ELR (cell line): ENCODE data around the gene DDO.

ENCODE experiments used
- DNase-seq: peaks from one replicate; pipeline ENCODE4 v3.0.0-alpha.2; 2015; ENCODE audit warnings: low read depth

The DDO gene

DNA sequence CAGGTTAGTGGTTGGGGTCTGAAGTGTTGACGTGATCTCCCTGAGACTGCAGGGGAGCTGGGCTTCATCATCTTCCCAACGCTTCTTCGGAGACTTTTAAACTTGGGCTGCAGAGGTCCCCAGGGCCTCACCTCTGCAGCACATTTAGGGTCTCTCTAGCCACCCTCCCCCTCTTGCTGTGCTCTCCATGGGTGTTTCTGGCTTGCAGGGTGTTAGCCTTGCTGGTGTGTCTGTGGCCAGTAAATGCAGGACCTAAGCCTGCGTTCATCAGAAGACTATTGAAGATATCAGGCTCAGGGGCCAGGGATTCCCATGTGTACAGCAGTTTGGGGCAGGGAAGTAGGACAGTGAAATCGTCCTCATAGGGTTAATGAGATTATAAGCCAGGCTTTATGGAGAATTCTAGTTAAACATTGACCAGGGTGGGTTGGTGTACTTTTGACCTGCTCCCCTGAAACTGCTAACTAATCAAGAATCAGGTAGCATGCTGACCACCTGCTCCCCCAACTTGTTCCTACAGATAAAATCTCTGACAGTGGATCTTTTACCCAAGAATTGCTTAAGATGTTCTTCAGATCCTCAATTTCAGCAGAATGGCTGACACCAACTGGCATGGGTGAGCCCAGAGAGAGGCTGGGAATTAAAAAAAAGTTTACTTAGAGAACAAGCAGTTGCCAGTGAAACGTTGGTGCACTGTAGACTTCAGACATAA is 3.8 kb upstream of the DDO start:
- DNase-seq: no peak

- DNase-seq: no peak
Observed at GRCh38 chr6:110418594-110418993, 3.2 kb upstream of the DDO start.

- no peak for DNase-seq
Observed at GRCh38 chr6:110414669-110415068, 706 bp downstream of the DDO start.

- DNase-seq: no peak
Observed at GRCh38 chr6:110412360-110412759, 3.0 kb downstream of the DDO start.

DNA sequence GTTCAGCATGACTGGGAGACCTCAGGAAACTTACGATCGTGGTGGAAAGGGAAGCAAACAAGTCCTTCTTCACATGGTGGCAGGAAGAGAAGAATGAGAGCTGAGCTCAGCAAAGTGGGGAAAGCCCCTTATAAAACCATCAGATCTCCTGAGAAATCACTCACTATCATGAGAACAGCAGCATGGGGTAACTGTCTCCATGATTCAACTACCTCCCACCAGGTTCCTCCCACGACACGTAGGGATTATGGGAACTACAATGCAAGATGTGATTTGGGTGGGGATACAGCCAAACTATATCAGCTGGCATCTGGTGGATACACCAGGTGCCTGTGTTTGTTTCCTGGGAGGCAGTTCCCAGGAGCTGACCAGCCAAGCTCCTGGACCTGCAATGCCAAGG is 4.9 kb downstream of the DDO start:
- DNase-seq: no peak

GRCh38 chr6:110409794-110410193 is 5.6 kb downstream of the DDO start:
- DNase-seq: no peak

GRCh38 chr6:110408901-110409300 is 6.5 kb downstream of the DDO start:
- DNase-seq: no peak

GRCh38 chr6:110404607-110405006 is 10.8 kb downstream of the DDO start:
- DNase-seq: no peak

GRCh38 chr6:110401585-110402176 is 13.7 kb downstream of the DDO start:
- DNase-seq: no peak

GRCh38 chr6:110400208-110400607 is 15.2 kb downstream of the DDO start:
- no peak for DNase-seq

DNA sequence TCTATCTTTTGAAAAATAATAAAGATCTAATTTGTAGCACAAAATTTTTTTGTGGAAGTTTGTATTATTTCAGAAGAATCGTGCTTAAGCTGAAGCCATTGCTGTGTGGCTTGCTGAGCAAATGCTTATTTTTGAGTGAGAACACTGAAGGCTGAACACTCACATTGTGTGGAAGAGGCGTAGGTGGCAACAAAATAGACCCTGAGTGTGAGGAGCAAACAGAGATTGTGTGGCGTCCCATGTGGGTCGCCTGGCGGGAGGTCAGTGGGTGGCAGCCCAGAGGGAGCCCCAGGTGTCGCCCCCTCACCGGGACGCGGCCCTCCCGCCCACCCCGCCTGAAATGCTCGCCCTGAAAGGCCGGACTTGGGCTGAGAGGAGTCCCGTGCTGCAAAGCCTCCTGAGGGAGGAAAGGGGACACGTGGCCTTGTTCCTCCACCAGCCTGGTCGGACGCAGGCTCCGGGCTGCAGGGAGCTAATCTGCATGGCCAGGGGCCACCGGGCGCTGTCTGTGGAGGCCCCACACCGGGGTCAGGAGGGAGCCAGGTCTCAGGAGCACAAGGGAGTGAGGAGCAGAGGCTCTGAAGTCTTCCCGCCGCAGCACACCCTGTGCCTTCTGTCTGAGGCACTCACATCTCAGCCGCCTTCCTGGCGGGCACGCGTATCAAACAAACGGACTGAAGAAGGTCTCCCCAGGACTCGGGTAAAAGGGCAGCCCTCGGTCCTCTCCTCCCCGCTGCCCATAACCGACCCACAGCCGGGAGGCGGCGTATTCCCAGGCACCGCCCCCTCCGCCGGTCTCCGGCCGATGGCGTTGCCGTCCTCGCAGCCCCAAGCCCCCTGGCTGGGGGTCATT is 15.9 kb downstream of the DDO start:
- no peak for DNase-seq

DNA sequence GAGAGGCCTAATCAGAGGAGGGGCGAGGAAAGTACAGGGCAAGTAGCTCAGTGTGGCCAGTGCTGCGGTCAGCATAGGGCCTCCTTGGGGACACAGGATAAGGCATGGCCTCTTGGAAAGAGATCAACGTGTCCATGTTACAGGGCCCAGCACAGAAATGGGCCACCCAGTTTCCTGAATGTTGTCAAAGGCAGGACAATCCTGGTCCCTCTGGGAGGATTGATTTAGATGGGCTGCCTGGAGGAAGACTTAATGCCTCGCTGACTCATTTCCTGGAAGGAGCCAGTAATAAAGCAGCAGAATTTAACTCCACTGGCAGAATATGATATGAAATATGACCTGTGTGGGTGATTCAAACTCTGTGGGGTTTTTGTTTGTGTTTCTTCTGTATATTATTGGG is 16.6 kb downstream of the DDO start:
- DNase-seq: peak; percentile 75

DNA sequence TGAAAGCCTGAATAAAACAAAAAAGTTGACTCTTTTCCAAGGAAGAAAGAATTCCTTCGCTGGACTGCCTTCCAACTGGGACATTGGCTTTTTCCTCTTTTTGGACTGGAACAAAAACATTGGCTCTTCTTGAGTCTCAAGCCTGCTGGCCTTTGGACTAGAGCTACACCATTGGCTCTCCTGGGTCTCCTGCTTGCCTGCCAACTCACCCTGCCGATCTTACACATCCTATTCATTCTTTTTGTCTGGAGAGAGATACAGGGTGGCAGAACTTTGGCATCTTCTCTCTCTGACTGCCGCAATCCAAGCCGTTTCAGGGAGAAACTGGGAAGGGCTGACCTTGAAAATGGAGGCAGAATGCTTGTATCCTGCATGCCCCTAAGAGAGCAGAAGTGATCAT is 20.2 kb downstream of the DDO start:
- no peak for DNase-seq

DNA sequence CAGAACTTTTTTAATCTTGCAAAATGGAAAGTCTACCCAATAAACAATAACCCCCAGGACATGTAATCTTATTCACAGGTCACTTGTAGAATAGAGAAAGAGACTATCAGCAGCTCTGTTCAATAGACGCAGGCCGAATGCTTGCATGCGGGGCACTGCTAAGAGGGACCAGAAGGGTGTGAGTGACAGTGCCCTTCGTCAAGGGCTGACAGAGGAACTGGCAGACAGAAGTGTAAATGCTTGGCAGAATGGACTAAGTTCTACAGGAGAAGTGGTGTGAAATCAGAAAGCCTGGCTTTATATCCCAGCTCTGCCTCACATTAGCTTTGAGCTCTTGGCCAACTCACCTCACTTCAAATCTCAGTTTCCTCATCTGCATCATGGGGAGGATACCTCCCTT is 21.0 kb downstream of the DDO start:
- no peak for DNase-seq

DNA sequence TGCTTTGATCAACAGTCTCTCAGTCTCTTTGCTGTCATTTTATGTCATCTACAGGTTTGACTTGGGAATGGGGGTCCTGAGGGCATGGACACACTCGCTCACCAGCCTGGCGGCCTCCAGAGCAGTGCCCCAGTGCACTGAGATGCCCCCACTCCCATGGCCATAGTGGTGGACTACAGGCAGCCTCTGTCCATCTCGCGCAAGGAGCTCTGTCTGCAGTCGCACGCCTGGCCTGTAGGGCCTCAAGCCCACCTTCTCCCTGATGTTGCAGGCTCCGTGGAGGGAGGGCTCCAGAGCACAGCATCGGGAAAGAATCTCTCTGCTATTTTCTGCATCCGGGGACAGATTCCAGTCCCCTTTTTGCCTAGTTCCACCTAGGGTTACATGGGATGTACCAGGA is 22.6 kb downstream of the DDO start:
- DNase-seq: no peak

GRCh38 chr6:110390404-110390803 is 25.0 kb downstream of the DDO start:
- DNase-seq: no peak

DNA sequence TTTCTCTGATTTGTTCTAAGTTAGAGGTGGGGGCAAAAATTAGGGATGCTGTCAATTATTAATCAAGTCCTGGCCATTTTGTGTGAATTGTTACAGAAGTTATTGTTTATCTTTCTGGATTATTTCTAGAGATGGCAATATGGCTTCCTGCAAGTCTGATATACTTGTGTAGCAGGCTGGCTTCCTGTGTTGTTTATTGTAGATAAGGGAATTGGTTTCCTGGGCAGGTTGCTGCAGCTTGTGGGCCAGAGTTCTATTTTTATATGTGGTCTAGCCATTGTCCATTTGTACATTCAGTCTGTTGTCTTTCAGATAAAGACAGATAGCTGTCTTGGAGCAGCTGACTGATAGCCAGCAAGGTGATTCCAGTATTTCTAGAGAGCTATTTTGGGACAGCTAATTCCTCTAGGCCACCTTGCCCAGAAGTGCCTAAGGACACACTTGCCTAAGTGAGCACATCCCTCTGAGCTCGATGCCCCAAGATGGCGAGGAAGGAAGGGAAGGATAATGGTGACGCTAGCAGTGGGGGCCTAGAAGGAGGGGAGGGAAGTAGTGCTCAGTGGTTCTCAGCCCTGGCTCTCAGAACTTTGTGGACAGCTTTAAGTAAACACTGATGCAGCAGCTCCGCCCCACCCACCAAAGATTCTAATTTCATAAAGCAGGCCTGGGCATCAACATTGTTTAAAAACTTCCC is 25.5 kb downstream of the DDO start:
- no peak for DNase-seq

- no peak for DNase-seq
Observed at GRCh38 chr6:110387986-110388385, 27.4 kb downstream of the DDO start.

DNA sequence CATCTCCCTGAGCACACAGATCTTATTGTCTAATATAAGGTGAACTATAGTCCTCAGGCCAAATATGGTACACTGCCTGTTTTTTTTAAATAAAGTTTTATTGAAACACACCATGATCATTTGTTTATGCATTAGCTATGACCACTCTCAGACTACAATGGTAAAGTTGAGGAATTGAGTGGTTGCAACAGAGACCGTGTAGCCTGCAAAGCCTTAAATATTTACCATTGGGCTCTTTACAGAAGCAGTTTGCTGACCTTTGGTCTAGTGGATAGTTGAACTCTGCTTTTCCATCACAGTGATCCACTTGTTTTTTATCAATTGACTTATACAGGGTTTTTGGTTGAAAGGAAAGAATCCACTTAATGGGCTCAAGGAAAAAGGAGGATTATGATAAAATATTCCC is 29.9 kb downstream of the DDO start:
- no peak for DNase-seq

GRCh38 chr6:110378552-110378951 is 36.8 kb downstream of the DDO start:
- no peak for DNase-seq

GRCh38 chr6:110369066-110369465 is 46.3 kb downstream of the DDO start:
- no peak for DNase-seq

- no peak for DNase-seq
Observed at GRCh38 chr6:110368284-110368683, 47.1 kb downstream of the DDO start.

- DNase-seq: no peak
Observed at GRCh38 chr6:110367825-110368224, 47.5 kb downstream of the DDO start.
